ENCODE measurements around the gene MINK1.

GRCh38 chr17:4870855-4871254, 37.7 kb downstream of the MINK1 start:
- TF ChIP-seq POLR2A (IDR thresholded peaks at IDR 0.05; ENCODE audit: low read length) = no peak
- no peak for TF ChIP-seq GATA1 (IDR thresholded peaks at IDR 0.05; ENCODE audit: low read depth, low read length)

Data from erythroblast (primary cell).